ENCODE results near the gene RAB11FIP4. TPM values are rescaled to one million over a fixed set of nuclear protein-coding genes. Genes with fewer than 3 reads are reported as not detected.

Gene RAB11FIP4
- polyA plus RNA-seq, 1 of the 3 experiments (the other 2 are of a cell fraction) = 9.4 TPM

Small RNA genes within 50 kb of the gene (small RNA-seq; reads per million reads assigned to genes)
- gene MIR193A = 2.1 to 85.6 (median 17.6) reads per million in 7 experiments
- gene MIR4725 = 0 to 5.3 (median 0) reads per million in 7 experiments
- gene RN7SL45P = 0 reads per million in 7 experiments
- 0 reads per million in 7 experiments for gene RN7SL79P
- gene RNU6ATAC7P = 0 reads per million in 7 experiments

Other genes with a start within 250 kb of the RAB11FIP4 start
- 0.61 and 0.99 TPM in 2 replicates for gene OMG, start 94.4 kb upstream of the RAB11FIP4 start, polyA plus RNA-seq (2012; rRNA removed)
- gene EVI2B, start 77.6 kb upstream of the RAB11FIP4 start, polyA plus RNA-seq (2012; rRNA removed) = 0.64 and 0.78 TPM in 2 replicates
- 1.3 and 1.9 TPM in 2 replicates for gene EVI2A, start 70.1 kb upstream of the RAB11FIP4 start, polyA plus RNA-seq (2012; rRNA removed)